GM19240 (cell line): ENCODE results near the gene PSMB9.

Experiments
- DNase-seq: peaks from one replicate; pipeline ENCODE4 v3.0.0; 2011; ENCODE audit warnings: low spot score; ENCODE audit not compliant: insufficient read length

The PSMB9 gene

GRCh38 chr6:32905078-32905477 is 51.1 kb downstream of the PSMB9 start:
- no peak for DNase-seq

DNA sequence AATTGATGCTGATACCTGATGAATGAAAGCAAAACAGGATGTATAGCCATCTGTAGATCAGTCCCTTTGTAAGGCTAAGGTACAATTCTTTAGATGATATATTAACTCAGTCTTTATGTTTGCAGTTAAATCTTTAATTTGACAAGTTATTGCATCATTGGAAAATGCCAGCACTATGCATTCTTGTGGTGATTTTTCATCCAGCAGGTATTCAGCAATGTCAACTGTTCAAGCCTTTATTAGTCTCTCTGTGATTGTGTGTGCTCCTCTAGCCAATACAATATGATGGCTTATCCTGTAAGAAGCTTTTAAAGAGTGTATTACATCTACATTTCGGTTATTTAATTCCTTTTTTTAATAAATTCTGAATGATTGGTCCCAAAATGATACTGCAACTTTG is 52.5 kb downstream of the PSMB9 start:
- no peak for DNase-seq

GRCh38 chr6:32908897-32909296 is 54.9 kb downstream of the PSMB9 start:
- DNase-seq: no peak
